ENCODE data around the gene SELP.

GRCh38 chr1:169647512-169647911 lies 17.6 kb upstream of the SELP start:
- TF ChIP-seq CTCF (IDR thresholded peaks at IDR 0.05) (no peak), POLR2A (IDR thresholded peaks at IDR 0.05) (no peak)

Data from stomach (tissue), 4 donors.